HCT116 (cell line): ENCODE measurements around the gene MSH4. TPM values are rescaled to one million over a fixed set of nuclear protein-coding genes. Genes with fewer than 3 reads are reported as not detected.
"Not testable (repeated sequence)": the region's sequence is repeated elsewhere in the genome, so short reads cannot be mapped to it uniquely, and the experiment has no call there.

ENCODE experiments used
- ATAC-seq: fragments of 200-7000 bp; cut with Tn5 transposase; 2 replicates; pipeline ENCODE4 v1.9.1; 2020; ENCODE audit warnings: mild to moderate bottlenecking, moderate library complexity
- BruUV-seq: library from RNA; stranded (reverse); fragments of 400-500 nt; replicated peaks from 2 replicates; lab custom pipeline; 2021; lab: Mats Ljungman, UMichigan
- CTCF ChIA-PET: fragments of 300-600 bp; sonication (Branson Sonifier 250); formaldehyde crosslinking; loops from one replicate; lab custom pipeline; 2021; ENCODE audit warnings: antibody characterized with exemption; lab: Charles Lee
- POLR2A ChIA-PET: fragments of 300-600, 350-600 bp; sonication (Branson Sonifier 250); formaldehyde crosslinking; loops from one replicate; lab custom pipeline; 2021; ENCODE audit warnings: antibody characterized with exemption; lab: Charles Lee
- RAD21 ChIA-PET, 2 experiments: fragments of 300-600 bp; sonication (Branson Sonifier 250); formaldehyde crosslinking; loops; one replicate each; lab custom pipeline; 2023; ENCODE audit warnings: low total read pairs in 2 of 2; ENCODE audit not compliant: uncharacterized antibody in 2 of 2, unreplicated experiment in 2 of 2, low non-redundant PET in 1 of 2; lab: Charles Lee
- DNase-seq: peaks from one replicate; pipeline ENCODE4 v3.0.0-alpha.2; 2010; ENCODE audit warnings: low read depth, low spot score
- H2AFZ ChIP-seq: fragments of 200-600 bp; shearing (Covaris generic), sonication (generic); 2 replicates; pipeline ENCODE4 v1.6.1; 2017; ENCODE audit warnings: low read depth, mixed run types, mixed read lengths, antibody characterized with exemption, low read length; ENCODE audit not compliant: poor library complexity, severe bottlenecking
- H3K27ac ChIP-seq: 2 replicates; pipeline ENCODE4 v1.5.1; 2012; ENCODE audit warnings: low read depth, low read length
- H3K27me3 ChIP-seq: fragments of 200-600 bp; sonication (generic); 2 replicates; pipeline ENCODE4 v1.6.1; 2016; ENCODE audit warnings: mixed run types, low read length, mixed read lengths; ENCODE audit not compliant: insufficient read depth
- H3K36me3 ChIP-seq, 2 experiments: fragments of 200-500 bp in 1 of 2; fragments of 200-600 bp in 1 of 2; sonication (Bioruptor generic) in 1 of 2; sonication (generic) in 1 of 2; 2 replicates each; pipeline versions ENCODE4 v1.5.1 to v1.6.1; 2014 to 2016; ENCODE audit warnings: low read length in 2 of 2, inconsistent platforms in 1 of 2, mixed read lengths in 1 of 2, mixed run types in 1 of 2; ENCODE audit not compliant: insufficient read depth in 2 of 2, control insufficient read depth in 1 of 2
- H3K4me1 ChIP-seq, 2 experiments: fragments of 200-600 bp in 1 of 2; sonication (generic) in 1 of 2; 2 replicates each; pipeline versions ENCODE4 v1.5.1 to v1.6.1; 2012 to 2017; ENCODE audit warnings: low read length in 2 of 2, inconsistent platforms in 1 of 2, mild to moderate bottlenecking in 1 of 2, mixed read lengths in 1 of 2, mixed run types in 1 of 2, moderate library complexity in 1 of 2; ENCODE audit not compliant: insufficient read depth in 2 of 2, control insufficient read depth in 1 of 2
- H3K4me2 ChIP-seq: fragments of 200-600 bp; sonication (generic); 2 replicates; pipeline ENCODE4 v1.6.1; 2017; ENCODE audit warnings: mixed run types, low read length, mixed read lengths
- H3K4me3 ChIP-seq, 2 experiments: fragments of 200-600 bp in 1 of 2; sonication (generic) in 1 of 2; replicated peaks in 1 of 2; 2 replicates each; pipeline ENCODE4 v1.5.1; 2011 to 2016; ENCODE audit warnings: low read length in 2 of 2, control low read depth in 1 of 2, low read depth in 1 of 2, mild to moderate bottlenecking in 1 of 2, mixed read lengths in 1 of 2, mixed run types in 1 of 2
- H3K79me2 ChIP-seq: fragments of 200-600 bp; sonication (generic); 2 replicates; pipeline ENCODE4 v1.6.1; 2017; ENCODE audit warnings: mild to moderate bottlenecking, mixed run types, low read length, moderate library complexity, mixed read lengths; ENCODE audit not compliant: insufficient read depth
- H3K9ac ChIP-seq: fragments of 200-600 bp; sonication (generic); 2 replicates; pipeline ENCODE4 v1.6.1; 2016; ENCODE audit warnings: low read length, mixed read lengths
- H3K9me2 ChIP-seq: fragments of 200-600 bp; sonication (generic), shearing (Covaris generic); 2 replicates; pipeline ENCODE4 v1.6.1; 2017; ENCODE audit warnings: mixed run types, mild to moderate bottlenecking, moderate library complexity; ENCODE audit not compliant: insufficient read depth
- H3K9me3 ChIP-seq, 2 experiments: fragments of 200-500 bp in 1 of 2; fragments of 200-600 bp in 1 of 2; sonication (Bioruptor generic) in 1 of 2; sonication (generic) in 1 of 2; 2 replicates each; pipeline ENCODE4 v1.6.1; 2014 to 2017; ENCODE audit warnings: low read length in 2 of 2, mixed read lengths in 2 of 2, inconsistent platforms in 1 of 2, low read depth in 1 of 2, mild to moderate bottlenecking in 1 of 2, mixed run types in 1 of 2, moderate library complexity in 1 of 2; ENCODE audit not compliant: control insufficient read depth in 1 of 2, insufficient read depth in 1 of 2
- H4K20me1 ChIP-seq: fragments of 200-600 bp; sonication (generic), shearing (Covaris generic); 2 replicates; pipeline ENCODE4 v1.6.1; 2017; ENCODE audit warnings: mixed run types, mild to moderate bottlenecking, moderate library complexity; ENCODE audit not compliant: insufficient read depth
- ATF3 ChIP-seq: IDR thresholded peaks from 2 replicates; pipeline ENCODE4 v1.6.1; 2012
- CBX3 ChIP-seq: IDR thresholded peaks from 2 replicates; pipeline ENCODE4 v1.6.1; 2012; ENCODE audit warnings: low read depth
- CEBPB ChIP-seq: IDR thresholded peaks from 2 replicates; pipeline ENCODE4 v1.6.1; 2012; ENCODE audit warnings: low read depth
- CTCF ChIP-seq, 3 experiments: fragments of 200-600 bp in 1 of 3; sonication (generic) in 1 of 3; IDR thresholded peaks in 2 of 3; conservative IDR thresholded peaks in 1 of 3; 2 replicates each; pipeline ENCODE4 v1.5.1; 2012 to 2017; ENCODE audit warnings: low read depth in 2 of 3, low read length in 2 of 3, antibody characterized with exemption in 1 of 3, borderline replicate concordance in 1 of 3, control low read depth in 1 of 3, mild to moderate bottlenecking in 1 of 3, mixed read lengths in 1 of 3, mixed run types in 1 of 3, moderate library complexity in 1 of 3; ENCODE audit not compliant: insufficient read depth in 1 of 3
- EGR1 ChIP-seq: IDR thresholded peaks from 2 replicates; pipeline ENCODE4 v1.6.1; 2012; ENCODE audit warnings: low read depth
- ELF1 ChIP-seq: IDR thresholded peaks from 2 replicates; pipeline ENCODE4 v1.6.1; 2012; ENCODE audit warnings: low read depth, borderline replicate concordance
- EZH2 ChIP-seq: fragments of 200-600 bp; sonication (generic); IDR thresholded peaks from 2 replicates; pipeline ENCODE4 v1.6.1; 2017; ENCODE audit warnings: antibody characterized with exemption, mixed run types
- JUND ChIP-seq: IDR thresholded peaks from 2 replicates; pipeline ENCODE4 v1.6.1; 2012
- POLR2A ChIP-seq: IDR thresholded peaks from 2 replicates; pipeline ENCODE4 v1.7.0; 2011; ENCODE audit warnings: borderline replicate concordance; ENCODE audit not compliant: insufficient read depth, insufficient read length; ENCODE audit errors: extremely low read depth
- POLR2AphosphoS5 ChIP-seq: IDR thresholded peaks from 2 replicates; pipeline ENCODE4 v1.6.1; 2011; ENCODE audit warnings: mild to moderate bottlenecking, low read depth, low read length, moderate library complexity
- REST ChIP-seq: IDR thresholded peaks from 2 replicates; pipeline ENCODE4 v1.6.1; 2012; ENCODE audit warnings: low read depth
- SP1 ChIP-seq: IDR thresholded peaks from 2 replicates; pipeline ENCODE4 v1.6.1; 2012; ENCODE audit warnings: low read depth
- SRF ChIP-seq: IDR thresholded peaks from 2 replicates; pipeline ENCODE4 v1.6.1; 2012; ENCODE audit warnings: low read depth
- YY1 ChIP-seq: IDR thresholded peaks from 2 replicates; pipeline ENCODE4 v1.6.1; 2011; ENCODE audit warnings: low read length, low read depth, moderate library complexity, mild to moderate bottlenecking; ENCODE audit not compliant: insufficient replicate concordance; ENCODE audit errors: extremely low read depth
- ZFX ChIP-seq: fragments of 450-650 bp; IDR thresholded peaks from 2 replicates; pipeline ENCODE4 v1.6.1; 2017
- ZNF274 ChIP-seq: fragments of 200-500 bp; sonication (Bioruptor generic); IDR thresholded peaks from 2 replicates; pipeline ENCODE4 v1.6.1; 2014; ENCODE audit warnings: mild to moderate bottlenecking, low read depth, low read length, inconsistent platforms
- intact Hi-C: fragments of 100-400 bp; cut with micrococcal nuclease; formaldehyde crosslinking; loops from 2 replicates; pipeline ENCODE4 v1.10.0; 2022
- total RNA-seq: library from RNA; stranded (reverse); gene quantifications from one replicate; pipeline ENCODE4 v1.2.1, GENCODE V29; 2021; ENCODE audit not compliant: unreplicated experiment

MSH4 gene
- total RNA-seq, 1 experiment from 2014 or later, result 1.7 TPM

- intact Hi-C loops, H3K36me3 ChIP-seq, H3K79me2 ChIP-seq, DNase-seq, H3K4me2 ChIP-seq, H3K9me3 ChIP-seq, H3K4me3 ChIP-seq, RAD21 ChIA-PET, ATAC-seq, H3K27me3 ChIP-seq, CTCF ChIA-PET, H4K20me1 ChIP-seq, H2AFZ ChIP-seq, POLR2A ChIA-PET, H3K4me1 ChIP-seq, H3K9me2 ChIP-seq, BruUV-seq, H3K27ac ChIP-seq, H3K9ac ChIP-seq: not testable (repeated sequence)
Observed at GRCh38 chr1:75810113-75810512, 13.4 kb downstream of the MSH4 start.

GRCh38 chr1:75811211-75811981 is 14.7 kb downstream of the MSH4 start:
- H3K79me2 ChIP-seq, result no peaks in the 10 kb centered on the region
- DNase-seq, result no peak
- no peak overlapping the region for H3K4me2 ChIP-seq
- H3K27ac ChIP-seq, result no peak overlapping the region
- H3K4me1 ChIP-seq, result no peaks in the 10 kb centered on the region
- ChIA-PET CTCF (no interaction called here), POLR2A (no interaction called here), RAD21 (no interaction called here)
- H2AFZ ChIP-seq, result no peak overlapping the region
- no peaks in the 10 kb centered on the region for H3K9me3 ChIP-seq
- ATAC-seq, result no peak
- intact Hi-C loops, result no loop called here
- no peaks in the 10 kb centered on the region for H4K20me1 ChIP-seq
- no peaks in the 10 kb centered on the region for H3K9me2 ChIP-seq
- H3K36me3 ChIP-seq, result no peaks in the 10 kb centered on the region
- H3K27me3 ChIP-seq, result no peaks in the 10 kb centered on the region
- no TSS peak for BruUV-seq
- H3K9ac ChIP-seq, result no peak overlapping the region
- no peak overlapping the region for H3K4me3 ChIP-seq
- no peak for TF ChIP-seq ZFX
- TF ChIP-seq ELF1, result no peak
- no peak for TF ChIP-seq ZNF274
- TF ChIP-seq ATF3, result no peak
- no peak for TF ChIP-seq REST
- no peak for TF ChIP-seq EGR1
- TF ChIP-seq POLR2AphosphoS5, result no peak
- TF ChIP-seq POLR2A, result no peak
- TF ChIP-seq JUND, result no peak
- TF ChIP-seq YY1, result no peak
- no peak for TF ChIP-seq CEBPB
- TF ChIP-seq EZH2, result no peak
- TF ChIP-seq SRF, result no peak
- no peak for TF ChIP-seq CTCF (IDR thresholded peaks at IDR 0.05 in 2 of 3, conservative IDR thresholded peaks at IDR 0.05 in 1 of 3; ENCODE audit: borderline replicate concordance in 1 of 3, insufficient read depth in 1 of 3, low read depth in 2 of 3, low read length in 2 of 3)
- no peak for TF ChIP-seq SP1
- TF ChIP-seq CBX3, result no peak
